GM18867 (cell line): ENCODE measurements around the gene UNC13B.
"Not testable (repeated sequence)": the region's sequence is repeated elsewhere in the genome, so short reads cannot be mapped to it uniquely, and the experiment has no call there.

Source experiments
- ATAC-seq: cut with Tn5 transposase; IDR thresholded peaks from one replicate; pipeline ENCODE4 v1.9.1; 2021; ENCODE audit warnings: mild to moderate bottlenecking, moderate library complexity; ENCODE audit not compliant: unreplicated experiment

The UNC13B gene

DNA sequence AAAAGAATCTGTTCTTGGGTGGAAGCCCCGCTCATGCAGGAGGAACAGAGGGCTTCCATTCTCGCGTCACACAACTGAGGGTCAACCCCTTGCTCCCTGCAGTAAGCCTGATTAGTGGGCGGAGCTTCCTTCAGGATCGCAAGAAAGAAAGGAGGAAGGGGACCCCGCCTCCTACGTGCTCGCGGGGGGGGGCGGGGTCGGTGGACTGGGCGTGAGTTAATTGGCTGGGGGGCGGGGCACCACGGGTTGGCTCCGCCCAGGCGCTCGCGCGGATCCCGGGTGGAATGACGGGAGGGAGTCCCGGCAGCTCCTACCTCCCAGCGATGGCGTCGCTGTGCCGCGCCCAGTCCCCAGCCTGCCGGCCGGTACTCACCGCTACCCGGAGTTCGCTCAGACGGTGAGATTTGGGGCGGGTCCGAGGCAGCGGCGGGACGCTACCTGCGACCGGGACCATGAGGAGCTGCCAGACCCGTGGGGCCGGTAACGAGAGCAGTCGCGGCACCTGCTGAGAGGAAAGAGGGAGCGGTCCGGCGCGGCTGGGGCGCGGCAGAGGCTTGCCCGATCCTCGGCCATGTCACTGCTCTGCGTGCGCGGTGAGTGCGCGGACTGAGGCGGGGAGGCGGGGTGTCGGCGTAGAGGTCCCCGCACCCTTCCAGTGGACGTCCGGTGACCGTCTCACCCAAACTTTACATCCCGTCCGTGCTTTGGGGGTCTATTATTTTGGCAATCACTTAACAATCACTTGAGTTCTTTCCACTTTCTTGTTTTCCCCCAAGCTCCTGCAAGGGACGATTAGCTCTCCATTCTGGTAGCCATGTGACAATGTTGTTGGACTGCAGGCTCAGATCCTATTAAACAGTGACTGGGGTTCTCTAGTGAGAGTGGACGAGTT is at the start of gene UNC13B:
TSS of gene UNC13B (plus strand) at position 297 of the 892 bp plus-strand sequence. CDS start at position 572, 275 bp downstream.
- peak; percentile 63 for ATAC-seq

DNA sequence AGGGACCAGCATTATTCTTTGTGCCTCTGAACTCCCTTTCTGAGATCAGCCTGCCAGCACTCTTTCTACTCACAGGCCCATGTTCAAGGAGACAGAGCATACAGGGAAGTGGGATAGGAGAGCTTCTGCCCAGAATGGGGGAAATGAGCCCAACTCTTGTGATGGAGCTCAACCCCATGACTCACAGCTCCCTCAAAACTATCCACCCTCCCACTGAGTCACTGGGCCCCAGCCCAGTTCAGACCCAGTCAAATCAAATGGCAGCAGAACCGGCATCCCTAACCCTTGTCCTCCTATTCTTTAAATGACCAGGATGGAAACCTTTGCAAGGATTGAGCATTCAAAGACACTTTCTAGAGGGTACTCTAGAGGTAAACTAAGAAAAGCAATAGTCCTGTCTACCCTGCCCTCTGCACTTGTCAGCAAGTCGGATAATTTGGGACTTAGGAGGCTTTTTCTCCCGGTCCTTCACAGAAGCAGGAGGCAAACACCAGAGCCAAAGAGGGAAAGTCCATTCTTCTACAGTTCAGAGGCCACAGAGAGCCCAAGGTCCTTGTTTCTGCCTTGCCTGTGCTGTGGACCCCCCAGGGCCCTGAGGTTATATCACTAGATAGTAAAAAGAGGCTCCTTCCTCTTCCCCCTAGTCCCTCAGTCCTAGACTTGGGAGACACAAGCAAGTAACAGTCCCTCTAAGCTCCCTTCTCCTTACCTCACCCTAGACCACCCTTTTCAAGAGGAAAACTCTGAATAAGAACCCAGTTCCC is 49.4 kb upstream of the UNC13B start:
- ATAC-seq: no peak

DNA sequence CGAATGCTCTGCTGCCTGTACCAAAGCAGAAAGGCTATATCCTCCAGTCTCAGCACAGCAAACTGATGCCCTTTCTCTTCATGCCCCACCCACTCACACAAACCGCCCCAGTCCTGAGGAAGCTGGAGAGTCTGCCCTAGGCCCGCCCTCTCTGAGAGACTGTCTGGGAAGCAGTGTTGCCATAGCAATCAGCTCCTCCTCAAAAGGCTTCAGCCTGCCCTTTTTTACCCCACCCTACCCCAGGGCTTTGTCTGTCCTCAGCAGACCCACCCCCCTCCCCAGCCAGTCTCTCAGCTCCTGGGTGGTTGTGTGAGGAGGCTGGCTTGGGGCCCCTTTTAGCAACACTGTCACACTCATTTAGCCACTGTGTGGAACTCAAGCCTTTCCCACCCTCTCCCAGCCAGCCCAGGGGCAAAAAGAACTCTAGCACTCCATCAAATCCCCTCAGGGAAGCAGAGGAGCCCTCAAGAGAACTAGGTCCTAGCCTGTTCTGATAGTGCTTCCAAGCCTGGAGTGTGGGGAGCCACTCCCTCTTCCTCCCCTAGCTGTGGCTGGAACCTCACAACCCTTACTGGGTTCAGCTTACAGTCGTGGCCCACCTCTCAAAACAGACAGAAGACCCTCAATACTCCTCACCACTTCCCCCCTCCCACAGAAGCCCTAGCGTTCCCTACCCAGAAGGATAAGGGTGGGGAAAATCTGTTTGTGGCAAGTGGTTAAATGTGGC is 47.5 kb upstream of the UNC13B start:
- no peak for ATAC-seq

- no peak for ATAC-seq
Observed at GRCh38 chr9:35114840-35115628, 46.8 kb upstream of the UNC13B start.

GRCh38 chr9:35115680-35116538 is 45.9 kb upstream of the UNC13B start, which contains the start of gene ATOSB:
Gene ATOSB, minus strand, starts transcription at chr9:35115862. Its CDS starts 7,588 bp downstream, at chr9:35108274.
- peak; percentile 65 for ATAC-seq

DNA sequence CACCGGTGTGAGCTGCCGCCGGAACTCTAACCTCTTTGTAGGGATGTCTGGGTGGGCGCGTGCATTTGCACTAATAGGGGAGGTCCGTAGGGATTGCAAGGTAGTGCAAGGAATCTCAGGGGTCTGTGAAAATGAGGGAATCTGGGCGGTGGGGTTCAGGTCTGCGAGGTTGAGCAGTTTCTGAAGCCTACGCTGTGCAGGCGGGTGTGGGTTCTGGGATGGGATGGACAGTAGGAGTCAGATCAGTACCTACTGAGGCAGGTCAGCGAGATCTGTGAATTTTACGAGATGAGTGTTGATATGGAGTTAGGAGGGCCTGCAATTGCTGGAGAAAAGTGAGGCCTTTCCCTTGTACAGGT is 45.3 kb upstream of the UNC13B start:
- no peak for ATAC-seq

- ATAC-seq: peak; percentile 38
Observed at GRCh38 chr9:35116898-35117551, 44.8 kb upstream of the UNC13B start.

- no peak for ATAC-seq
Observed at GRCh38 chr9:35134920-35135319, 26.9 kb upstream of the UNC13B start.

GRCh38 chr9:35135988-35136387 is 25.8 kb upstream of the UNC13B start:
- ATAC-seq: no peak

- ATAC-seq: no peak
Observed at GRCh38 chr9:35136866-35137265, 24.9 kb upstream of the UNC13B start.

DNA sequence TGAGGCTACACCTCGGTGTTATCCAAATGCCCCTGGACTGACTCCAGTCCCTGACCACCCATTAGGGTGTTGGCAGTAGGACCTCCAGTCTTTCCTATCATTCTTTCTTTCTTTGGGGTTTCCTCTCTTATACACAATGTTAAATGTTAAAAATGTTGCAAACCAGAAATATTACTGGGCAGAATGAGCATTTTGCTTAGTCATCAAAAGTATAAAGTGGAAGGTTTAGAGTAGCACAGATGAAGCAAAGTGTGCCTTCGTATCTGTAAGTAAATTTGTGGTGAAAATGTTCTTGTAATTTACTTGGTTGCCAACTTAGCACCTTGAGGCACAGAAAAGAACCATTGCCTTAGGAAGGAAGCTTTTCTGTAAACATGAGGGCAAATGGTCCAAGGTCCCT is 21.7 kb upstream of the UNC13B start:
- ATAC-seq: no peak

GRCh38 chr9:35142037-35142436 is 19.8 kb upstream of the UNC13B start:
- ATAC-seq: no peak

DNA sequence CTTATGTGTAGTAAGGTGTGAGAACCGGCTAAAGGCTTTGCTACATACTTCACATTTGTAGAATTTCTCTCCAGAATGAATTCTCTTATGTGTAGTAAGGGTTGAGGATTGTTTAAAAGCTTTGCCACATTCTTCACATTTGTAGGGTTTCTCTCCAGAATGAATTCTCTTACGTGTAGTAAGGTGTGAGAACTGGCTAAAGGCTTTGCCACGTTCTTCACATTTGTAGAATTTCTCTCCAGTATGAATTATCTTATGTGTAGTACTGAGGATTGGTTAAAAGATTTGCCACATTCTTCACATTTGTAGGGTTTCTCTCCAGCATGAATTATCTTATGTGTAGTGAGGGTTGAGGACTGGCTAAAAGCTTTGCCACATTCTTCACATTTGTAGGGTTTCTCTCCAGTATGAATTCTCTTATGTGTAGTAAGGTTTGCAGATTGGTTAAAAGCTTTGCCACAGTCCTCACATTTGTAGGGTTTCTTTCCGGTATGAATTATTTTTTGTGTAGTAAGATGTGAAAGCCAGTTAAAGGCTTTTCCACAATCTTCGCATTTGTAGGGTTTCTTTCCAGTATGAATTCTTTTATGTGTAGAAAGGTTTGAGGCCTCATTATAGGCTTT is 13.8 kb upstream of the UNC13B start:
- not testable (repeated sequence) for ATAC-seq

DNA sequence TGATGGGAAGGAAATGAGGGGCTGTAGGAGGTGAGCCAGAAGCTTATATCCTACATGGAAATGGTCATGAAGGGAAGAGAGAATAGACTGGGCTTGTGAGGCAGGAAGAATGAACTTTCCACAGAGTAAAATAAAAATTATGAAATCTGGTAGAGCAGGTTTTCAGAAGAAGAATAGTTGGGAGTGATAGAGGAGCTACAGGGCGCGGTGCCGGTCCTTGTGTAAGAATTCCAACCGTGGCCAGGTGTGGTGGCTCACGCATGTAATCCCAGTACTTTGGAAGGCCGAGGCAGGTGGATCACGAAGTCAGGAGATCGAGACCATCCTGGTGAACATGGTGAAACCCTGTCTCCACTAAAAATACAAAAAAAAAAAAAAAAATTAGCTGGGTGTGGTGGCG is 8.9 kb upstream of the UNC13B start:
- no peak for ATAC-seq

DNA sequence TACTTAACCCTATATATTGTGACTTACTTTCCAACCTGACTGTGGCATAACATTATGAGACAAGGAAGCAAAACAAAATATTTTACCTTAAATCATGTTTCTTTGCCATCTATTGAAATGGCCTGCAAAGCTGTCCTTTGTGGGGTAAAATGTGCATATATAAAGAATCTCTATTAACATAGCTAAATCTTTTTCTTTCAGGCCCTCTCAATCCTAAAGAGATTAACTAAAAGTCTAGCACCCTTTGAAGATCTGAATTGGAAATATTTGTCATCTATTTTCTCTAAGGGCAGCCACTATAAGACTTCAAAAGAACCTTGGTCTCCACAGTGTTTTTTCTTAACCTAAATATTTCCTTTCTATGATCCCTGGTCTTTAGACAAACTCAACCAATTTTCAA is 5.0 kb upstream of the UNC13B start:
- no peak for ATAC-seq

GRCh38 chr9:35157836-35158235 is 4.0 kb upstream of the UNC13B start:
- ATAC-seq: not testable (repeated sequence)

DNA sequence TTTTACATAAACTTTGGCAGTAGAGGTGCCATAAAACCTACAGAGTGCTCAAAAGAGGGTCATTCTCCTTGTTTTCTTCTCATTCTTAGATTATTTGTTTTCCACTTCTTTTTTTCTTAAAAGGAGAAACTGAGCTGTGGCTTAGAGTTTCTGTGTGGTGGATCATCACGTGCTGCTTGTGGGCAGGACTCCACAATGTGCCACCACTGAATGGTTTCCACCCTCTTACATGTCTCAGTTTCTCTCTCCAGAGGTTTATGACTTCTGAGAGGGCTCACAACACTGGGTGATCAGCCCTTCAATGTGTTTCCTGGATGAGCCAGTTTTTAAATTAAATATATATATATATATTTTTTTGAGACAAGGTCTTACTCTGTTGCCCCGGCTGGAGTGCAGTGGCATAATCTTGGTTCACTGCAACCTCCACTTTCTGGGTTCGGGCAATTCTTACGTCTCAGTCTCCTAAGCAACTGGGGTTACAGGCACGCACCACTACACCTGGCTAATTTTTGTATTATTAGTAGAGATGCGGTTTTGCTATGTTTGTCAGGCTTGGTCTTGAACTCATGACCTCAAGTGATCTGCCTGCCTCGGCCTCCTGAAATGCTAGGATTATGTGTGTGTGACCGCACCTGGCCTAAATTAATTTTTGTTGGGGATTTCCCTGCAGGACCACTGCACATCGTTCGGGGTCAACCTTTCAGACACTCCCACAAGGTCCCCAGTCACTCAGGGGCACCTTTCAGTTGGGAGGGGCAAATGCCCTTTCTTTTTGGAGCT is 3.1 kb upstream of the UNC13B start:
- peak; percentile 28 for ATAC-seq
